GM10248 (cell line): ENCODE data around the gene PDZRN4.

Experiments used
- CTCF ChIA-PET: fragments of 300-600 bp; sonication (Branson Sonifier 250); formaldehyde crosslinking; extraction: SDS; loops from one replicate; lab custom pipeline; 2021; ENCODE audit warnings: antibody characterized with exemption; lab: Yijun Ruan, JAX
- POLR2A ChIA-PET: fragments of 350-650 bp; sonication (Branson Sonifier 250); formaldehyde crosslinking; extraction: SDS; loops from one replicate; lab custom pipeline; 2020; ENCODE audit warnings: antibody characterized with exemption; lab: Yijun Ruan, JAX
- DNase-seq: peaks from one replicate; pipeline ENCODE4 v3.0.0; 2012; ENCODE audit errors: extremely low spot score
- CTCF ChIP-seq: IDR thresholded peaks from 2 replicates; pipeline ENCODE4 v1.5.1; 2012; ENCODE audit warnings: mild to moderate bottlenecking, low read depth; ENCODE audit errors: extremely low read depth, missing control alignments, control extremely low read depth

Gene PDZRN4

GRCh38 chr12:41467591-41468325 lies 279.6 kb downstream of the PDZRN4 start:
- no peak for DNase-seq
- POLR2A ChIA-PET: no interaction called here
- TF ChIP-seq CTCF: no peak
- CTCF ChIA-PET: no interaction called here

GRCh38 chr12:41468341-41468740 lies 280.2 kb downstream of the PDZRN4 start:
- CTCF ChIA-PET: no interaction called here
- no peak for TF ChIP-seq CTCF
- POLR2A ChIA-PET: no interaction called here
- no peak for DNase-seq

GRCh38 chr12:41468756-41469155 lies 280.6 kb downstream of the PDZRN4 start:
- ChIA-PET CTCF (no interaction called here), POLR2A (no interaction called here)
- no peak for TF ChIP-seq CTCF
- no peak for DNase-seq

- ChIA-PET CTCF (interaction anchor here (1.9 kb wide), 1 partner anchor 14 kb away, joined by 4 read pairs; no protein-coding TSS in a partner anchor), POLR2A (no interaction called here)
- no peak for DNase-seq
- no peak for TF ChIP-seq CTCF
Observed at GRCh38 chr12:41473441-41473840, 285.3 kb downstream of the PDZRN4 start.

GRCh38 chr12:41474001-41474400 lies 285.9 kb downstream of the PDZRN4 start:
- DNase-seq: no peak
- CTCF ChIA-PET: interaction anchor here (1.3 to 1.9 kb wide), 2 partner anchors 14 to 19 kb away, joined by 4 read pairs; no protein-coding TSS in a partner anchor
- TF ChIP-seq CTCF: no peak
- POLR2A ChIA-PET: no interaction called here

GRCh38 chr12:41476499-41477439 lies 288.6 kb downstream of the PDZRN4 start:
- ChIA-PET POLR2A (no interaction called here), CTCF (interaction anchor here (0.9 kb wide), 1 partner anchor 10 kb away, joined by 3 read pairs; no protein-coding TSS in a partner anchor)
- TF ChIP-seq CTCF: no peak
- no peak for DNase-seq
